HCT116 (cell line): ENCODE results near the gene MYOF. TPM values are rescaled to one million over a fixed set of nuclear protein-coding genes. Genes with fewer than 3 reads are reported as not detected.

Source experiments
- ATAC-seq: fragments of 200-7000 bp; cut with Tn5 transposase; 2 replicates; pipeline ENCODE4 v1.9.1; 2020; ENCODE audit warnings: mild to moderate bottlenecking, moderate library complexity
- BruUV-seq: library from RNA; stranded (reverse); fragments of 400-500 nt; replicated peaks from 2 replicates; lab custom pipeline; 2021; lab: Mats Ljungman, UMichigan
- CTCF ChIA-PET: fragments of 300-600 bp; sonication (Branson Sonifier 250); formaldehyde crosslinking; loops from one replicate; lab custom pipeline; 2021; ENCODE audit warnings: antibody characterized with exemption; lab: Charles Lee
- POLR2A ChIA-PET: fragments of 300-600, 350-600 bp; sonication (Branson Sonifier 250); formaldehyde crosslinking; loops from one replicate; lab custom pipeline; 2021; ENCODE audit warnings: antibody characterized with exemption; lab: Charles Lee
- RAD21 ChIA-PET, 2 experiments: fragments of 300-600 bp; sonication (Branson Sonifier 250); formaldehyde crosslinking; loops; one replicate each; lab custom pipeline; 2023; ENCODE audit warnings: low total read pairs in 2 of 2; ENCODE audit not compliant: uncharacterized antibody in 2 of 2, unreplicated experiment in 2 of 2, low non-redundant PET in 1 of 2; lab: Charles Lee
- DNase-seq: peaks from one replicate; pipeline ENCODE4 v3.0.0-alpha.2; 2010; ENCODE audit warnings: low read depth, low spot score
- H2AFZ ChIP-seq: fragments of 200-600 bp; shearing (Covaris generic), sonication (generic); 2 replicates; pipeline ENCODE4 v1.6.1; 2017; ENCODE audit warnings: low read depth, mixed run types, mixed read lengths, antibody characterized with exemption, low read length; ENCODE audit not compliant: poor library complexity, severe bottlenecking
- H3K27ac ChIP-seq: 2 replicates; pipeline ENCODE4 v1.5.1; 2012; ENCODE audit warnings: low read depth, low read length
- H3K27me3 ChIP-seq: fragments of 200-600 bp; sonication (generic); 2 replicates; pipeline ENCODE4 v1.6.1; 2016; ENCODE audit warnings: mixed run types, low read length, mixed read lengths; ENCODE audit not compliant: insufficient read depth
- H3K36me3 ChIP-seq, 2 experiments: fragments of 200-500 bp in 1 of 2; fragments of 200-600 bp in 1 of 2; sonication (Bioruptor generic) in 1 of 2; sonication (generic) in 1 of 2; 2 replicates each; pipeline versions ENCODE4 v1.5.1 to v1.6.1; 2014 to 2016; ENCODE audit warnings: low read length in 2 of 2, inconsistent platforms in 1 of 2, mixed read lengths in 1 of 2, mixed run types in 1 of 2; ENCODE audit not compliant: insufficient read depth in 2 of 2, control insufficient read depth in 1 of 2
- H3K4me1 ChIP-seq, 2 experiments: fragments of 200-600 bp in 1 of 2; sonication (generic) in 1 of 2; 2 replicates each; pipeline versions ENCODE4 v1.5.1 to v1.6.1; 2012 to 2017; ENCODE audit warnings: low read length in 2 of 2, inconsistent platforms in 1 of 2, mild to moderate bottlenecking in 1 of 2, mixed read lengths in 1 of 2, mixed run types in 1 of 2, moderate library complexity in 1 of 2; ENCODE audit not compliant: insufficient read depth in 2 of 2, control insufficient read depth in 1 of 2
- H3K4me2 ChIP-seq: fragments of 200-600 bp; sonication (generic); 2 replicates; pipeline ENCODE4 v1.6.1; 2017; ENCODE audit warnings: mixed run types, low read length, mixed read lengths
- H3K4me3 ChIP-seq, 2 experiments: fragments of 200-600 bp in 1 of 2; sonication (generic) in 1 of 2; replicated peaks in 1 of 2; 2 replicates each; pipeline ENCODE4 v1.5.1; 2011 to 2016; ENCODE audit warnings: low read length in 2 of 2, control low read depth in 1 of 2, low read depth in 1 of 2, mild to moderate bottlenecking in 1 of 2, mixed read lengths in 1 of 2, mixed run types in 1 of 2
- H3K79me2 ChIP-seq: fragments of 200-600 bp; sonication (generic); 2 replicates; pipeline ENCODE4 v1.6.1; 2017; ENCODE audit warnings: mild to moderate bottlenecking, mixed run types, low read length, moderate library complexity, mixed read lengths; ENCODE audit not compliant: insufficient read depth
- H3K9ac ChIP-seq: fragments of 200-600 bp; sonication (generic); 2 replicates; pipeline ENCODE4 v1.6.1; 2016; ENCODE audit warnings: low read length, mixed read lengths
- H3K9me2 ChIP-seq: fragments of 200-600 bp; sonication (generic), shearing (Covaris generic); 2 replicates; pipeline ENCODE4 v1.6.1; 2017; ENCODE audit warnings: mixed run types, mild to moderate bottlenecking, moderate library complexity; ENCODE audit not compliant: insufficient read depth
- H3K9me3 ChIP-seq, 2 experiments: fragments of 200-500 bp in 1 of 2; fragments of 200-600 bp in 1 of 2; sonication (Bioruptor generic) in 1 of 2; sonication (generic) in 1 of 2; 2 replicates each; pipeline ENCODE4 v1.6.1; 2014 to 2017; ENCODE audit warnings: low read length in 2 of 2, mixed read lengths in 2 of 2, inconsistent platforms in 1 of 2, low read depth in 1 of 2, mild to moderate bottlenecking in 1 of 2, mixed run types in 1 of 2, moderate library complexity in 1 of 2; ENCODE audit not compliant: control insufficient read depth in 1 of 2, insufficient read depth in 1 of 2
- H4K20me1 ChIP-seq: fragments of 200-600 bp; sonication (generic), shearing (Covaris generic); 2 replicates; pipeline ENCODE4 v1.6.1; 2017; ENCODE audit warnings: mixed run types, mild to moderate bottlenecking, moderate library complexity; ENCODE audit not compliant: insufficient read depth
- EGR1 ChIP-seq: IDR thresholded peaks from 2 replicates; pipeline ENCODE4 v1.6.1; 2012; ENCODE audit warnings: low read depth
- ELF1 ChIP-seq: IDR thresholded peaks from 2 replicates; pipeline ENCODE4 v1.6.1; 2012; ENCODE audit warnings: low read depth, borderline replicate concordance
- EZH2 ChIP-seq: fragments of 200-600 bp; sonication (generic); IDR thresholded peaks from 2 replicates; pipeline ENCODE4 v1.6.1; 2017; ENCODE audit warnings: antibody characterized with exemption, mixed run types
- REST ChIP-seq: IDR thresholded peaks from 2 replicates; pipeline ENCODE4 v1.6.1; 2012; ENCODE audit warnings: low read depth
- SIN3A ChIP-seq: IDR thresholded peaks from 2 replicates; pipeline ENCODE4 v1.6.1; 2012; ENCODE audit warnings: low read depth
- ZNF274 ChIP-seq: fragments of 200-500 bp; sonication (Bioruptor generic); IDR thresholded peaks from 2 replicates; pipeline ENCODE4 v1.6.1; 2014; ENCODE audit warnings: mild to moderate bottlenecking, low read depth, low read length, inconsistent platforms
- intact Hi-C: fragments of 100-400 bp; cut with micrococcal nuclease; formaldehyde crosslinking; loops from 2 replicates; pipeline ENCODE4 v1.10.0; 2022
- total RNA-seq: library from RNA; stranded (reverse); gene quantifications from one replicate; pipeline ENCODE4 v1.2.1, GENCODE V29; 2021; ENCODE audit not compliant: unreplicated experiment

The MYOF gene
- total RNA-seq, 1 experiment from 2014 or later, result 250 TPM

GRCh38 chr10:93447970-93448369, 34.2 kb downstream of the MYOF start:
- Histone ChIP-seq H2AFZ (no peak overlapping the region), H3K79me2 (peaks cover 93% of the 10 kb centered on the region), H3K9ac (peak overlapping the region; percentile 19; the same call in 1 of the 2 replicates), H4K20me1 (no peaks in the 10 kb centered on the region; the same call in 1 of the 2 replicates), H3K9me3 (no peaks in the 10 kb centered on the region), H3K4me2 (0 out of 2 replicates have a peak overlapping the region, but pooled peaks have one; percentile 9), H3K4me3 (no peak overlapping the region), H3K4me1 (peaks cover 62 to 88% of the 10 kb centered on the region in 2 experiments), H3K27ac (peak overlapping the region; percentile 100), H3K9me2 (no peaks in the 10 kb centered on the region), H3K36me3 (peaks cover 3 to 56% of the 10 kb centered on the region in 2 experiments; a peak in 3 of 4 replicates), H3K27me3 (no peaks in the 10 kb centered on the region)
- TF ChIP-seq SIN3A (no peak), ELF1 (no peak), REST (no peak), ZNF274 (no peak), EZH2 (no peak), EGR1 (no peak)
- DNase-seq (no peak), ATAC-seq (no peak)
- BruUV-seq, result TSS peak; percentile 4
- ChIA-PET POLR2A (no interaction called here), RAD21 (no interaction called here), CTCF (no interaction called here)
- intact Hi-C loops, result no loop called here
